DND-41 (cell line): ENCODE data around the gene APLN.

Experiments
- ATAC-seq: fragments of 200-7000 bp; cut with Tn5 transposase; 3 replicates; pipeline ENCODE4 v1.9.1; 2021; ENCODE audit warnings: low read depth; ENCODE audit not compliant: insufficient read depth
- DNase-seq: peaks from one replicate; pipeline ENCODE4 v3.0.0-alpha.2; 2020
- H2AFZ ChIP-seq: 2 replicates; pipeline ENCODE4 v1.6.0; 2012; ENCODE audit warnings: low read depth, low read length
- H3K27ac ChIP-seq: 2 replicates; pipeline ENCODE4 v1.5.1; 2012; ENCODE audit warnings: low read length, inconsistent platforms
- H3K27me3 ChIP-seq: fragments of 200-600 bp; sonication (generic); 2 replicates; pipeline ENCODE4 v1.6.0; 2012; ENCODE audit warnings: low read length, mild to moderate bottlenecking, inconsistent platforms; ENCODE audit not compliant: insufficient read depth, poor library complexity
- H3K36me3 ChIP-seq: 2 replicates; pipeline ENCODE4 v1.5.1; 2012; ENCODE audit warnings: low read length, inconsistent platforms; ENCODE audit not compliant: insufficient read depth
- H3K4me1 ChIP-seq: 2 replicates; pipeline ENCODE4 v1.5.1; 2012; ENCODE audit warnings: mild to moderate bottlenecking, low read length; ENCODE audit not compliant: insufficient read depth
- H3K4me2 ChIP-seq: 2 replicates; pipeline ENCODE4 v1.6.0; 2012; ENCODE audit warnings: mild to moderate bottlenecking, moderate library complexity, low read length, inconsistent platforms; ENCODE audit not compliant: insufficient read depth
- H3K4me3 ChIP-seq, 2 experiments: fragments of 200-600 bp in 1 of 2; shearing (Covaris generic) in 1 of 2; 2 replicates each; pipeline ENCODE4 v1.5.1; 2012 to 2016; ENCODE audit warnings: inconsistent platforms in 2 of 2, low read length in 2 of 2, mild to moderate bottlenecking in 2 of 2, low read depth in 1 of 2, moderate library complexity in 1 of 2
- H3K79me2 ChIP-seq: 2 replicates; pipeline ENCODE4 v1.6.0; 2012; ENCODE audit warnings: low read length, inconsistent platforms; ENCODE audit not compliant: insufficient read depth
- H3K9ac ChIP-seq: 2 replicates; pipeline ENCODE4 v1.6.0; 2012; ENCODE audit warnings: low read depth, mild to moderate bottlenecking, inconsistent platforms, low read length, moderate library complexity
- H3K9me3 ChIP-seq: 2 replicates; pipeline ENCODE4 v1.5.1; 2012; ENCODE audit warnings: low read length, moderate library complexity, mild to moderate bottlenecking, inconsistent platforms; ENCODE audit not compliant: insufficient read depth, severe bottlenecking
- H4K20me1 ChIP-seq: 2 replicates; pipeline ENCODE4 v1.6.0; 2012; ENCODE audit warnings: low read length; ENCODE audit not compliant: insufficient read depth
- EZH2 ChIP-seq: IDR thresholded peaks from 3 replicates; pipeline ENCODE4 v1.6.1; 2012; ENCODE audit warnings: borderline replicate concordance, low read depth, mild to moderate bottlenecking, moderate library complexity, low read length, inconsistent platforms; ENCODE audit not compliant: severe bottlenecking
- TF ChIP-seq, protein P1 (sequence below): IDR thresholded peaks from 2 replicates; pipeline ENCODE4 v1.5.1; 2012; ENCODE audit warnings: borderline replicate concordance, low read length, moderate library complexity, mild to moderate bottlenecking; ENCODE audit not compliant: poor library complexity, severe bottlenecking; ENCODE audit errors: extremely low read depth

The APLN gene

GRCh38 chrX:129652565-129653169, 2.1 kb downstream of the APLN start:
- H3K4me1 ChIP-seq: peaks cover 57% of the 10 kb centered on the region
- DNase-seq (no peak), ATAC-seq (no peak)
- peak overlapping the region; percentile 75; the same call in 1 of the 2 replicates for H3K9ac ChIP-seq
- no peaks in the 10 kb centered on the region for H3K9me3 ChIP-seq
- H2AFZ ChIP-seq: no peak overlapping the region
- no peaks in the 10 kb centered on the region for H3K27me3 ChIP-seq
- no peaks in the 10 kb centered on the region; the same call in 1 of the 2 replicates for H3K36me3 ChIP-seq
- peaks cover 13% of the 10 kb centered on the region for H3K79me2 ChIP-seq
- H3K4me2 ChIP-seq: peak overlapping the region; percentile 93
- peak overlapping the region; percentile 54; the same call in 1 of the 2 replicates for H3K27ac ChIP-seq
- peak overlapping the region in 1 of 2 experiments; percentile 64; a peak in 2 of 4 replicates for H3K4me3 ChIP-seq
- no peak for TF ChIP-seq EZH2
- TF ChIP-seq, protein P1, sequence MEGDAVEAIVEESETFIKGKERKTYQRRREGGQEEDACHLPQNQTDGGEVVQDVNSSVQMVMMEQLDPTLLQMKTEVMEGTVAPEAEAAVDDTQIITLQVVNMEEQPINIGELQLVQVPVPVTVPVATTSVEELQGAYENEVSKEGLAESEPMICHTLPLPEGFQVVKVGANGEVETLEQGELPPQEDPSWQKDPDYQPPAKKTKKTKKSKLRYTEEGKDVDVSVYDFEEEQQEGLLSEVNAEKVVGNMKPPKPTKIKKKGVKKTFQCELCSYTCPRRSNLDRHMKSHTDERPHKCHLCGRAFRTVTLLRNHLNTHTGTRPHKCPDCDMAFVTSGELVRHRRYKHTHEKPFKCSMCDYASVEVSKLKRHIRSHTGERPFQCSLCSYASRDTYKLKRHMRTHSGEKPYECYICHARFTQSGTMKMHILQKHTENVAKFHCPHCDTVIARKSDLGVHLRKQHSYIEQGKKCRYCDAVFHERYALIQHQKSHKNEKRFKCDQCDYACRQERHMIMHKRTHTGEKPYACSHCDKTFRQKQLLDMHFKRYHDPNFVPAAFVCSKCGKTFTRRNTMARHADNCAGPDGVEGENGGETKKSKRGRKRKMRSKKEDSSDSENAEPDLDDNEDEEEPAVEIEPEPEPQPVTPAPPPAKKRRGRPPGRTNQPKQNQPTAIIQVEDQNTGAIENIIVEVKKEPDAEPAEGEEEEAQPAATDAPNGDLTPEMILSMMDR: no peak
- no peaks in the 10 kb centered on the region for H4K20me1 ChIP-seq

DNA sequence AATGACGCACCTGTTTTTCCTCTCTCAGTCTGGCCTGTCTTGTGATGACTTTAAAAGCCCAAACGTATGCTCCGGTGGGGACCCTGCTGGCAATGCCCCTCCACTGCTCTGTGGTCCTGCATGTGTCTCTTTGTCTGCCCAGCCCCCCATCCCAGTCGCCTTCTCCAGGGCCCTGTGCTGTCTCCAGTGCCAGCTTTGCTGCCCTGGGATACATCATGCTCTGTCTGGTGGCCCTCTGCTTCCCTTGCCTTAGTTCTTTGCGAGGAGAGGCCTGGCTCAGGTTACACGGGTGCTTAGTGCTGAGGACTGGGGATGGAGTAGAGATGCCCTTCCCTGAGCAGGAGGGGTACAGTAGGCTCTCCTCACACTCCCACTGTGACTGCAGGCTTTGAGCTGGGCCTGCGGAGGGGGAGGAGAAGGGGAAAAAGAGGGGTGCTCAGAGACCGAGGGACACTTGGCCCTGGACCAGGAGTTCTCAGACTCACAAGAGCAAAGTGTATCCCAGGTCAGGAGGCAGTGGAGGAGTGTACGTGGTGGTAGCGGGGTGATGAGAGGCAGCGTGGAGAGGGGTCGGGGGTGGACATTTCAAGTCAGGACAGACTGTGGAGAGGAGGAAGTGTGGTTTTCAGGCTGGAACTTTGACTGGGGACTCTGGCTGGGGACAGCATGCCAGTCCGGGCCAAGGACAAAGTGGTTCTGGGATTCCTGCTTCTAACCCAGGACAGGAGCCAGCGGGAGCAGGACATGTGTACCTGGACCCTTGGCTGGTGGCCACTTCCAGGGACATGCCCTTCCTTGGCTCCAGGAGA, 2.8 kb downstream of the APLN start:
- H3K27me3 ChIP-seq: no peaks in the 10 kb centered on the region

GRCh38 chrX:129650821-129651510, 3.8 kb downstream of the APLN start:
- Histone ChIP-seq H3K4me2 (no peak overlapping the region), H3K27me3 (no peaks in the 10 kb centered on the region), H3K27ac (no peak overlapping the region), H3K36me3 (no peaks in the 10 kb centered on the region; the same call in 1 of the 2 replicates), H3K4me1 (peaks cover 52% of the 10 kb centered on the region), H3K9ac (no peak overlapping the region), H3K79me2 (peaks cover 13% of the 10 kb centered on the region), H2AFZ (no peak overlapping the region), H3K4me3 (no peak overlapping the region), H3K9me3 (no peaks in the 10 kb centered on the region), H4K20me1 (no peaks in the 10 kb centered on the region)
- ATAC-seq (no peak), DNase-seq (no peak)
- TF ChIP-seq, protein P1: no peak
- TF ChIP-seq EZH2: no peak

More for the DNA sequence above, 2.8 kb downstream of the APLN start:
- Histone ChIP-seq H3K27ac (peak overlapping the region; percentile 48; the same call in 1 of the 2 replicates), H3K4me2 (peak overlapping the region; percentile 28), H3K79me2 (peaks cover 13% of the 10 kb centered on the region), H4K20me1 (no peaks in the 10 kb centered on the region), H3K4me1 (peaks cover 57% of the 10 kb centered on the region), H3K9ac (peak overlapping the region; percentile 75; the same call in 1 of the 2 replicates), H3K4me3 (no peak overlapping the region; a peak in 1 of 4 replicates), H3K9me3 (no peaks in the 10 kb centered on the region), H2AFZ (no peak overlapping the region), H3K36me3 (no peaks in the 10 kb centered on the region; the same call in 1 of the 2 replicates)
- no peak for ATAC-seq
- TF ChIP-seq, protein P1: no peak
- TF ChIP-seq EZH2: no peak
- no peak for DNase-seq
